Kidney (tissue), 14 donors: ENCODE results near the gene OR10H5. TPM values are rescaled to one million over a fixed set of nuclear protein-coding genes. Genes with fewer than 3 reads are reported as not detected.
"Not testable (repeated sequence)": the region's sequence is repeated elsewhere in the genome, so short reads cannot be mapped to it uniquely, and the experiment has no call there.

Experiments
- DNase-seq, 5 donors: peaks; one replicate each; pipeline ENCODE4 v3.0.0-alpha.2; 2013 to 2020
- FAIRE-seq: peaks from 2 replicates; lab custom pipeline; 2012; peaks lifted over from hg19 to GRCh38; lab: Jason Lieb, UNC
- H3K27ac ChIP-seq, 2 donors: one replicate each; pipeline ENCODE4 v1.7.0; 2013; ENCODE audit warnings: low read depth in 2 of 2, low read length in 2 of 2, inconsistent platforms in 1 of 2
- H3K27me3 ChIP-seq: one replicate; pipeline ENCODE4 v1.7.1; 2013; ENCODE audit warnings: low read length, inconsistent platforms; ENCODE audit not compliant: control insufficient read depth, insufficient read depth
- H3K36me3 ChIP-seq, 3 donors: one replicate each; pipeline versions ENCODE4 v1.7.0 to v1.7.1; 2013; ENCODE audit warnings: low read length in 3 of 3, control low read depth in 1 of 3, inconsistent platforms in 1 of 3; ENCODE audit not compliant: insufficient read depth in 3 of 3, control insufficient read depth in 2 of 3
- H3K4me1 ChIP-seq, 3 donors: one replicate each; pipeline versions ENCODE4 v1.7.0 to v1.7.1; 2013; ENCODE audit warnings: low read length in 3 of 3, inconsistent platforms in 1 of 3, low read depth in 1 of 3; ENCODE audit not compliant: control insufficient read depth in 2 of 3, insufficient read depth in 2 of 3
- H3K4me3 ChIP-seq, 3 donors: one replicate each; pipeline versions ENCODE4 v1.7.0 to v1.8.1; 2013; ENCODE audit warnings: low read length in 3 of 3, control low read depth in 1 of 3, inconsistent platforms in 1 of 3
- H3K9ac ChIP-seq, 3 donors: one replicate each; pipeline versions ENCODE4 v1.7.0 to v1.7.1; 2013; ENCODE audit warnings: low read length in 3 of 3, control low read depth in 1 of 3, inconsistent platforms in 1 of 3
- H3K9me3 ChIP-seq, 3 donors: one replicate each; pipeline versions ENCODE4 v1.7.0 to v1.7.1; 2013; ENCODE audit warnings: low read length in 3 of 3, control low read depth in 1 of 3, inconsistent platforms in 1 of 3; ENCODE audit not compliant: control insufficient read depth in 2 of 3, insufficient read depth in 1 of 3
- intact Hi-C: fragments of 100-400 bp; cut with DNase I; formaldehyde crosslinking; loops from one replicate; pipeline ENCODE4 v1.11.1; 2022
- polyA plus RNA-seq: library from polyadenylated mRNA; stranded (reverse); fragments of 350-450 nt; fragmentation: Illumina TruSeq; extraction: RNeasy Lipid Tissue Mini Kit (QIAGEN cat#74804); gene quantifications from one replicate; pipeline ENCODE4 v1.2.3, GENCODE V29; 2014; ENCODE audit warnings: low read depth, low replicate concordance; ENCODE audit not compliant: insufficient read depth
- total RNA-seq: library from RNA; stranded (reverse); fragmentation: NEBNext Ultra II Directional; extraction: Animal tissue kit (Norgen Biotek cat#: 25700); gene quantifications from one replicate; pipeline ENCODE4 v1.2.1, GENCODE V29; 2021
- TF ChIP-seq, protein P1 (sequence below): IDR thresholded peaks from 3 replicates; pipeline ENCODE4 v1.5.1; 2012; ENCODE audit warnings: mild to moderate bottlenecking, moderate library complexity, borderline replicate concordance; ENCODE audit not compliant: insufficient read depth; ENCODE audit errors: extremely low read depth
- donor health status: control.
- donor health status: control.
- donor health status: control.
- donor health status: control.
- donor health status: control.
- donor health status: DM: yes; HTN: yes; CAD: no.
- donor health status: Normal renal cell carcinoma (clear cell type).

Gene OR10H5
- total and polyA plus RNA-seq, 2 donors from 2014 or later: not detected

- Histone ChIP-seq H3K9ac (no peak overlapping the region), H3K27me3 (no peaks in the 10 kb centered on the region), H3K27ac (no peak overlapping the region), H3K9me3 (no peaks in the 10 kb centered on the region), H3K4me1 (peaks cover 0 to 4% (median 0%) of the 10 kb centered on the region in 3 donors), H3K4me3 (no peak overlapping the region), H3K36me3 (no peaks in the 10 kb centered on the region)
- DNase-seq (no peak), FAIRE-seq (no peak)
- TF ChIP-seq, protein P1, sequence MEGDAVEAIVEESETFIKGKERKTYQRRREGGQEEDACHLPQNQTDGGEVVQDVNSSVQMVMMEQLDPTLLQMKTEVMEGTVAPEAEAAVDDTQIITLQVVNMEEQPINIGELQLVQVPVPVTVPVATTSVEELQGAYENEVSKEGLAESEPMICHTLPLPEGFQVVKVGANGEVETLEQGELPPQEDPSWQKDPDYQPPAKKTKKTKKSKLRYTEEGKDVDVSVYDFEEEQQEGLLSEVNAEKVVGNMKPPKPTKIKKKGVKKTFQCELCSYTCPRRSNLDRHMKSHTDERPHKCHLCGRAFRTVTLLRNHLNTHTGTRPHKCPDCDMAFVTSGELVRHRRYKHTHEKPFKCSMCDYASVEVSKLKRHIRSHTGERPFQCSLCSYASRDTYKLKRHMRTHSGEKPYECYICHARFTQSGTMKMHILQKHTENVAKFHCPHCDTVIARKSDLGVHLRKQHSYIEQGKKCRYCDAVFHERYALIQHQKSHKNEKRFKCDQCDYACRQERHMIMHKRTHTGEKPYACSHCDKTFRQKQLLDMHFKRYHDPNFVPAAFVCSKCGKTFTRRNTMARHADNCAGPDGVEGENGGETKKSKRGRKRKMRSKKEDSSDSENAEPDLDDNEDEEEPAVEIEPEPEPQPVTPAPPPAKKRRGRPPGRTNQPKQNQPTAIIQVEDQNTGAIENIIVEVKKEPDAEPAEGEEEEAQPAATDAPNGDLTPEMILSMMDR: no peak
- intact Hi-C loops: no loop called here
Observed at GRCh38 chr19:15840833-15841232, 53.4 kb downstream of the OR10H5 start.

DNA sequence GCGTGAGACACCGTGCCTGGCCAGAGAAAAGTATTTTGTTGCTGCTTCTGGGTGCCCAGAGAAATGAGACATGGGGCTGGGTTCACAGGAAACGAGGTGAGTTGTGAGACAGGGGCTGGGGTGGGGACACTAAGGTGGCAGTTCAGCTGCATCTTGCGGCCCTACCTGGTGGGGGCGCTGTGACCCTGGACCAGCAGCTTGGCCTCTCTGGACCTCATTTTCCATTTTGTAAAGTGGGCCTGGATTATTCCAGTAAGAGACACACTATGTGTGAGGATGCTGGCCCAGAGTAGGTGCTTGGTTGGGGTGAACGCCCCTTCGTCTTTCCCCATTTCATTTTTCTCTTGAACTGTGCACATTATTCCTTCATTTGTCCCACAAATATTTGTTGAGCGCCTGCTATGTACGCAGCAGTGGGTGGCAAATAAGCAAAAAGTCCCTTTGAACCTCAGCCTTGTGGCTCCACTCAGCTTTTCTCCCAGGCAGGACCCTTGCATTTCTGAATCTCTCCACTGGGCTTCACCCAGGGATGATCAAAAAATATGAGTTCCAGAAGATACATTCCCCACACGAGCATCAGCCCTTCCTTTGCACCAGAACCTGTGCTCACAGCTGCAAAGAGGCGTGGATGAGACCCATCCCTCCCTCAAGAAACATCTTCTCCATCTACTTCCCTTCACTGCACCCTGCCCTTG is 54.6 kb downstream of the OR10H5 start:
- H3K27ac ChIP-seq: no peak overlapping the region
- no peaks in the 10 kb centered on the region for H3K9me3 ChIP-seq
- intact Hi-C loops: no loop called here
- no peaks in the 10 kb centered on the region for H3K4me1 ChIP-seq
- DNase-seq: no peak
- TF ChIP-seq, protein P1: no peak
- no peaks in the 10 kb centered on the region for H3K36me3 ChIP-seq
- FAIRE-seq: no peak
- H3K9ac ChIP-seq: no peak overlapping the region
- H3K4me3 ChIP-seq: no peak overlapping the region
- no peaks in the 10 kb centered on the region for H3K27me3 ChIP-seq

GRCh38 chr19:15843203-15843893 is 55.9 kb downstream of the OR10H5 start:
- intact Hi-C loops: no loop called here
- FAIRE-seq: no peak
- Histone ChIP-seq H3K27ac (no peak overlapping the region), H3K4me1 (no peaks in the 10 kb centered on the region), H3K27me3 (no peaks in the 10 kb centered on the region), H3K36me3 (no peaks in the 10 kb centered on the region), H3K9me3 (no peaks in the 10 kb centered on the region), H3K9ac (no peak overlapping the region), H3K4me3 (no peak overlapping the region)
- no peak for DNase-seq
- TF ChIP-seq, protein P1: no peak

GRCh38 chr19:15843894-15844222 is 56.4 kb downstream of the OR10H5 start:
- H3K9ac ChIP-seq, DNase-seq, H3K4me1 ChIP-seq, H3K27me3 ChIP-seq, H3K27ac ChIP-seq, intact Hi-C loops, H3K36me3 ChIP-seq, H3K4me3 ChIP-seq, H3K9me3 ChIP-seq, FAIRE-seq: not testable (repeated sequence)
